HepG2 (cell line): Measurements from ENCODE around the gene TRPC6. TPM values are rescaled to one million over a fixed set of nuclear protein-coding genes. Genes with fewer than 3 reads are reported as not detected.

Source experiments
- ATAC-seq: fragments of 200-7000 bp; cut with Tn5 transposase; 3 replicates; pipeline ENCODE4 v1.9.1; 2020; ENCODE audit warnings: mild to moderate bottlenecking, moderate library complexity
- BruUV-seq: library from RNA; stranded (reverse); fragments of 400-500 nt; replicated peaks from 2 replicates; lab custom pipeline; 2021; lab: Mats Ljungman, UMichigan
- CTCF ChIA-PET: fragments of 300-600 bp; formaldehyde crosslinking; extraction: SDS; loops from one replicate; lab custom pipeline; 2021; ENCODE audit warnings: low total read pairs, inconsistent platforms, low intra/inter-chr PET ratio; lab: Yijun Ruan, JAX
- POLR2A ChIA-PET: fragments of 350-600 bp; sonication (Branson Sonifier 250); formaldehyde crosslinking; loops from one replicate; lab custom pipeline; 2020; ENCODE audit warnings: antibody characterized with exemption, inconsistent platforms; lab: Yijun Ruan, JAX
- DNase-seq: peaks from one replicate; pipeline ENCODE4 v3.0.0-alpha.2; 2015; ENCODE audit warnings: low spot score
- FAIRE-seq: peaks from 3 replicates; lab custom pipeline; 2011; peaks lifted over from hg19 to GRCh38; lab: Jason Lieb, UNC
- H2AFZ ChIP-seq: one replicate; pipeline ENCODE4 v1.6.1; 2011; ENCODE audit warnings: low read length, inconsistent platforms
- H3K27ac ChIP-seq: fragments of 300-600 bp; 3 replicates; pipeline ENCODE4 v1.8.0; 2011; ENCODE audit warnings: mixed run types, mild to moderate bottlenecking, mixed read lengths, low read length, inconsistent platforms; ENCODE audit not compliant: insufficient read depth; ENCODE audit errors: extremely low read length
- H3K27me3 ChIP-seq, 2 experiments: fragments of 200-600 bp in 1 of 2; 2 replicates in 1 of 2; 3 replicates in 1 of 2; pipeline versions ENCODE4 v1.6.0 to v1.8.0; 2011; ENCODE audit warnings: low read length in 2 of 2, mild to moderate bottlenecking in 2 of 2, moderate library complexity in 2 of 2, inconsistent platforms in 1 of 2; ENCODE audit not compliant: insufficient read depth in 2 of 2, control insufficient read depth in 1 of 2
- H3K36me3 ChIP-seq, 2 experiments: fragments of 200-600 bp in 1 of 2; replicated peaks in 1 of 2; 2 replicates in 1 of 2; 3 replicates in 1 of 2; pipeline versions ENCODE4 v1.5.1 to v1.8.0; 2011; ENCODE audit warnings: low read length in 2 of 2, inconsistent platforms in 1 of 2; ENCODE audit not compliant: insufficient read depth in 2 of 2, control insufficient read depth in 1 of 2
- H3K4me1 ChIP-seq: 2 replicates; pipeline ENCODE4 v1.5.1; 2012; ENCODE audit warnings: low read length, inconsistent platforms; ENCODE audit not compliant: insufficient read depth
- H3K4me2 ChIP-seq: 2 replicates; pipeline ENCODE4 v1.6.0; 2011; ENCODE audit warnings: low read depth, low read length, inconsistent platforms
- H3K4me3 ChIP-seq, 3 experiments: fragments of 200-600 bp in 1 of 3; sonication (generic), shearing (Covaris generic) in 1 of 3; replicated peaks in 1 of 3; 2 replicates each; pipeline ENCODE4 v1.5.1; 2011 to 2016; ENCODE audit warnings: low read length in 3 of 3, inconsistent platforms in 2 of 3, low read depth in 2 of 3, mild to moderate bottlenecking in 2 of 3, control low read depth in 1 of 3, mixed read lengths in 1 of 3; ENCODE audit not compliant: insufficient read depth in 1 of 3
- H3K79me2 ChIP-seq: one replicate; pipeline ENCODE4 v1.6.1; 2011; ENCODE audit warnings: low read length, inconsistent platforms; ENCODE audit not compliant: insufficient read depth
- H3K9ac ChIP-seq: 2 replicates; pipeline ENCODE4 v1.6.0; 2011; ENCODE audit warnings: mild to moderate bottlenecking, low read depth, low read length, inconsistent platforms; ENCODE audit not compliant: insufficient read depth
- H3K9me3 ChIP-seq: 2 replicates; pipeline ENCODE4 v1.5.1; 2012; ENCODE audit warnings: mild to moderate bottlenecking, low read length
- H4K20me1 ChIP-seq: 2 replicates; pipeline ENCODE4 v1.6.0; 2011; ENCODE audit warnings: inconsistent platforms, mild to moderate bottlenecking, low read length, moderate library complexity; ENCODE audit not compliant: insufficient read depth
- GABPA ChIP-seq, 2 experiments: IDR thresholded peaks; 2 replicates each; pipeline ENCODE4 v1.6.1; 2011 to 2016; ENCODE audit warnings: low read depth in 2 of 2, low read length in 1 of 2, missing biosample characterization in 1 of 2, missing genetic modification characterization in 1 of 2
- IRF1 ChIP-seq: sonication (generic); formaldehyde crosslinking; IDR thresholded peaks from 2 replicates; pipeline ENCODE4 v1.4.0; 2020; ENCODE audit warnings: low read depth, mild to moderate bottlenecking, missing genetic modification reagents
- JARID2 ChIP-seq: sonication (generic); formaldehyde crosslinking; IDR thresholded peaks from 2 replicates; pipeline ENCODE4 v1.8.1; 2023; ENCODE audit warnings: missing genetic modification reagents, inconsistent platforms; ENCODE audit not compliant: insufficient replicate concordance
- KLF16 ChIP-seq, 2 experiments: sonication (generic) in 1 of 2; formaldehyde crosslinking in 1 of 2; IDR thresholded peaks; 2 replicates each; pipeline versions ENCODE4 v1.6.1 to v1.8.0; 2016 to 2023; ENCODE audit warnings: missing genetic modification reagents in 2 of 2, missing compliant biosample characterization in 1 of 2
- REL ChIP-seq: sonication (generic); formaldehyde crosslinking; conservative IDR thresholded peaks from 2 replicates; pipeline ENCODE4 v1.8.0; 2022; ENCODE audit warnings: mild to moderate bottlenecking, missing genetic modification reagents, moderate library complexity
- RELA ChIP-seq: sonication (generic); formaldehyde crosslinking; IDR thresholded peaks from 2 replicates; pipeline ENCODE4 v1.4.0; 2020; ENCODE audit warnings: missing genetic modification reagents
- SP5 ChIP-seq: IDR thresholded peaks from 2 replicates; pipeline ENCODE4 v1.6.1; 2016; ENCODE audit warnings: low read depth, borderline replicate concordance
- ZBTB40 ChIP-seq, 2 experiments: fragments of 450-650 bp in 1 of 2; sonication (generic) in 1 of 2; formaldehyde crosslinking in 1 of 2; IDR thresholded peaks; 2 replicates each; pipeline versions ENCODE4 v1.6.1 to v1.8.0; 2016 to 2022; ENCODE audit warnings: antibody characterized with exemption in 1 of 2, mild to moderate bottlenecking in 1 of 2, missing genetic modification reagents in 1 of 2
- ZNF160 ChIP-seq: sonication (generic); formaldehyde crosslinking; IDR thresholded peaks from 2 replicates; pipeline ENCODE4 v1.8.0; 2022; ENCODE audit warnings: mild to moderate bottlenecking, inconsistent platforms, missing genetic modification reagents
- WGBS: methylation state at CpG from one replicate; pipeline ENCODE4 v1.1.6; 2017; ENCODE audit warnings: low lambda C conversion rate; 5-methylcytosine and 5-hydroxymethylcytosine counted together
- in situ Hi-C: cut with HindIII; loops from 2 replicates; pipeline ENCODE4 v1.10.0; 2017; ENCODE audit warnings: low pct_unique_long_range_greater_than_20kb; ENCODE audit not compliant: extremely low pct_ligation_motif_present
- intact Hi-C: fragments of 100-400 bp; cut with micrococcal nuclease; formaldehyde crosslinking; loops from one replicate; pipeline ENCODE4 v1.10.0; 2022; ENCODE audit not compliant: unreplicated experiment
- polyA plus RNA-seq, 8 experiments: library from polyadenylated mRNA; depleted of rRNA in 3 of 8; stranded (reverse) in 7 of 8; unstranded in 1 of 8; fragments of >200 nt; fragmentation: Illumina TruSeq in 4 of 8; extraction: Trizol in 4 of 8; gene quantifications; 2 replicates each; pipeline versions ENCODE4 v1.2.1 to v1.2.3, GENCODE V29; 2011 to 2016; ENCODE audit warnings: low read depth in 4 of 8, missing spikeins in 1 of 8, mixed read lengths in 1 of 8; ENCODE audit not compliant: insufficient read depth in 1 of 8
- total RNA-seq, 5 experiments: library from RNA; depleted of rRNA; stranded (reverse); fragments of >200 nt; fragmentation: Illumina TruSeq; extraction: Trizol; gene quantifications; 2 replicates each; pipeline ENCODE4 v1.2.3, GENCODE V29; 2016; ENCODE audit warnings: low read depth in 1 of 5

The TRPC6 gene
- total and polyA plus RNA-seq, 2 of the 13 experiments (the other 11 are each of a cell fraction or from before 2014, with no cell fraction given), result not detected

- no TSS peak for BruUV-seq
- Histone ChIP-seq H3K27me3 (no peaks in the 10 kb centered on the region; a peak in 1 of 5 replicates), H4K20me1 (no peaks in the 10 kb centered on the region), H3K4me3 (no peak overlapping the region), H3K4me2 (no peak overlapping the region), H3K9ac (no peak overlapping the region), H3K36me3 (no peaks in the 10 kb centered on the region), H3K27ac (no peak overlapping the region), H3K4me1 (no peaks in the 10 kb centered on the region), H3K9me3 (no peaks in the 10 kb centered on the region), H2AFZ (no peak overlapping the region), H3K79me2 (no peaks in the 10 kb centered on the region)
- ChIA-PET CTCF (no interaction called here), POLR2A (no interaction called here)
- 7% methylated on average over 6 of the region's 6 CpGs for WGBS
- ATAC-seq (no peak), DNase-seq (no peak), FAIRE-seq (no peak)
- no peak for TF ChIP-seq GABPA (IDR thresholded peaks at IDR 0.05; ENCODE audit: low read depth, low read length)
- TF ChIP-seq GABPA (CRISPR knock-in tag; IDR thresholded peaks at IDR 0.05; ENCODE audit: low read depth), result no peak
- TF ChIP-seq ZBTB40 (IDR thresholded peaks at IDR 0.05), result no peak
- TF ChIP-seq ZBTB40 (CRISPR knock-in tag; IDR thresholded peaks at IDR 0.05), result no peak
- no peak for TF ChIP-seq KLF16 (CRISPR knock-in tag; IDR thresholded peaks at IDR 0.05)
- no peak for TF ChIP-seq JARID2
- no peak for TF ChIP-seq REL (CRISPR knock-in tag)
- TF ChIP-seq SP5 (CRISPR knock-in tag), result no peak
- no peak for TF ChIP-seq ZNF160 (CRISPR knock-in tag)
- TF ChIP-seq RELA, result no peak
- TF ChIP-seq IRF1 (CRISPR knock-in tag), result no peak
- in situ Hi-C loops, result no loop called here
- intact Hi-C loops, result no loop called here
Observed at GRCh38 chr11:101617735-101618332, 34.0 kb upstream of the TRPC6 start.
